Subcutaneous abdominal adipose tissue (tissue), 5 donors: Measurements from ENCODE around the gene GNA15.
"Not testable (repeated sequence)": the region's sequence is repeated elsewhere in the genome, so short reads cannot be mapped to it uniquely, and the experiment has no call there.

Experiments
- H3K27ac ChIP-seq: one replicate; pipeline ENCODE4 v1.7.0; 2013; ENCODE audit warnings: low read depth, mild to moderate bottlenecking, inconsistent platforms, low read length, moderate library complexity
- H3K27me3 ChIP-seq, 5 donors: one replicate each; pipeline ENCODE4 v1.7.0; 2013; ENCODE audit warnings: low read length in 5 of 5, inconsistent platforms in 1 of 5; ENCODE audit not compliant: control insufficient read depth in 5 of 5, insufficient read depth in 4 of 5
- H3K36me3 ChIP-seq, 5 donors: one replicate each; pipeline ENCODE4 v1.7.0; 2013; ENCODE audit warnings: low read length in 5 of 5; ENCODE audit not compliant: control insufficient read depth in 5 of 5, insufficient read depth in 5 of 5
- H3K4me1 ChIP-seq, 5 donors: one replicate each; pipeline ENCODE4 v1.7.0; 2013; ENCODE audit warnings: low read length in 5 of 5, mild to moderate bottlenecking in 3 of 5, moderate library complexity in 1 of 5; ENCODE audit not compliant: control insufficient read depth in 5 of 5, insufficient read depth in 5 of 5
- H3K4me3 ChIP-seq, 5 donors: one replicate each; pipeline ENCODE4 v1.7.0; 2013; ENCODE audit warnings: low read length in 5 of 5, low read depth in 1 of 5
- H3K9ac ChIP-seq, 5 donors: one replicate each; pipeline ENCODE4 v1.7.0; 2013; ENCODE audit warnings: low read length in 5 of 5, mild to moderate bottlenecking in 4 of 5, moderate library complexity in 3 of 5
- H3K9me3 ChIP-seq, 5 donors: one replicate each; pipeline ENCODE4 v1.7.0; 2013; ENCODE audit warnings: low read length in 5 of 5; ENCODE audit not compliant: control insufficient read depth in 5 of 5
- donor health status: healthy.
- donor health status: healthy.
- donor health status: healthy.
- donor health status: healthy.
- donor health status: healthy.

The GNA15 gene

DNA sequence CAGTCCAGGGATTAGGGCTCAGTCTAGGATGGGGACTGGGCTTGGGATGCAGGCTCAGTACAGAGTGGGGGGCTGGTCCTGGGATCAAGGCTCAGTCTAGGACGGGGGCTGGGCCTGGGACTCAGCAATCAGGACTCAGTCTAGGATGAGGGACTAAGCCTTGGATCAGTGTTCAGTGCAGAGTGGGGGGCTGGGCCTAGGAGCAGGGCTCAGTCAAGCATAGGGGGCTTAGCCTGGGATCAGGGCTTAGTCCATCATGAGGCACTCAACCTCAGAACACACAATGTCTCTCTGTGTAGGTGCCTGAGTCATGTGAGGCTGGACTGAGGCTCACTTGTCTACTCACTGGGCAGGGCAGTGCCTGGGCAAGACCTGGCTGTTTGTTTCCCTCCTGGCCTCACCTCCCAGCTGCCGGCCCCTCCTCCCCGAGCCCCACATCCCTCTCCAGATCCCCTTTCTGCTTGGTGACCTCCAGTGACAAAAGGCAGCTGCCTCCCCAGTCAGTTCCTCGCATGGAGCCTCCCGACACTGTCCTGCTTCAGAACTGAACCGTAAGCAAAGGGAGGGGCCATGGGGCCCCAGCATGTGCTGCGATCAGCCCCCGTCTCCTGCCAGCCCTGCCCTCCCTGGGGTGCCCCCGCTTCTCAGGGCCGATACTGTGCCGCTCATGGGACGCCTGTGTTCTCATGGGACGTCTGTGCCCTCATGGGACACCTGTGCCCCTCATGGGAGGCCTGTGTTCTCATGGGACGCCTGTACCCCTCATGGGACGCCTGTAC lies 36.2 kb downstream of the GNA15 start:
- peaks cover 0 to 14% (median under 1%) of the 10 kb centered on the region in 5 donors for H3K4me1 ChIP-seq
- no peaks in the 10 kb centered on the region for H3K9me3 ChIP-seq
- H3K36me3 ChIP-seq, result no peaks in the 10 kb centered on the region
- peaks cover 0 to 5% (median 2%) of the 10 kb centered on the region in 5 donors for H3K27me3 ChIP-seq
- H3K27ac ChIP-seq, result no peak overlapping the region
- H3K9ac ChIP-seq, result no peak overlapping the region
- no peak overlapping the region for H3K4me3 ChIP-seq

DNA sequence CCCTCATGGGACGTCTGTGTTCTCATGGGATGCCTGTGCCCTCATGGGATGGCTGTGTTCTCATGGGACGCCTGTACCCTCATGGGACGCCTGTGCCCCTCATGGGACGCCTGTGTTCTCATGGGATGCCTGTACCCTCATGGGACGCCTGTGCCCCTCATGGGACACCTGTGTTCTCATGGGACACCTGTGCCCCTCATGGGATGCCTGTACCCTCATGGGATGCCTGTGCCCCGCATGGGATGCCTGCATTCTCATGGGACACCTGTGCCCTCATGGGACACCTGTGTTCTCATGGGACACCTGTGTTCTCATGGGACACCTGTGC lies 36.8 kb downstream of the GNA15 start:
- not testable (repeated sequence) for H3K27me3 ChIP-seq, H3K27ac ChIP-seq, H3K9me3 ChIP-seq, H3K9ac ChIP-seq, H3K4me3 ChIP-seq, H3K36me3 ChIP-seq
- peaks cover 0 to 19% (median 5%) of the 10 kb centered on the region in 5 donors for H3K4me1 ChIP-seq

DNA sequence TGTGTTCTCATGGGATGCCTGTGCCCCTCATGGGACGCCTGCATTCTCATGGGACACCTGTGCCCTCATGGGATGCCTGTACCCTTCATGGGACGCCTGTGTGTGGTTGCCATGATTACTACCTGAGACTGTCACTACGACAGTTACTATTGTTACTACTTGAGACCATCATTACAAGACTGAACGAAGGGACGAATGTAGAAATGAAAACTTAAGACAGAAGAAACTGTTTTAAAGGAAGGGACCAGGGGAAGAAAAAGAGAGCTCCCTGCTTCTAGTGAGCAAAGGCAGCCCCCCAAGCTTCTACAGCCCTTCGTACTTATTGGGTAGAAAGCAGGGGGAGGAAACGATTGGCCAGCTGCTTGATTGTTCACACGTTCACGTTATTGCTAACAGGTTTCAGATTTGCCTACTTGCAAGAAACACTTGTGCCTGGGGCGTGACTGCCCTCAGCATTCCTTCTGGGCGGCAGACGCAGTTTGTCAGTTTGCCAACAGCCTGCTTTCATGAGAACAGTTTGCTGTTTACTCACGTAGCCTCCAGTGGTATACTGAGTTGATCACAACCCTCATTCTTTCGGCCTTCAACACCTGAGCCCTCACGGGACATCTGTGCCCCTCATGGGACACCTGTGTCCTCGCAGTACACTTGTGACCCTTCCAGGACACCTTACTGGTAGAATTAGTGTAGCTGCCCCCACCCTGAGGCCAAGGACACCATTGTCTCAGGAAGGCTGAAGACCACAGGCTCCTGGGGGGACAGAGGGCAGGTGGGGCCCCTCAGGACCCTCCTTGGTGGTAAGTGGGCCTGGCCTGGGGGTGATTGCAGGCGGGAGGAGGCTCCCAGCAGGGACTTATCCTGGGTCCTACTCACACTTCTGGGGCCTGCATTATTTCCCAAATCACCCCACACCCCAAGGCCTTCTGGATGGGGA lies 40.2 kb downstream of the GNA15 start:
- H3K4me1 ChIP-seq, result peaks cover 0 to 45% (median 24%) of the 10 kb centered on the region in 5 donors
- H3K9me3 ChIP-seq, result no peaks in the 10 kb centered on the region
- H3K36me3 ChIP-seq, result no peaks in the 10 kb centered on the region
- H3K27ac ChIP-seq, result no peak overlapping the region
- H3K4me3 ChIP-seq, result no peak overlapping the region
- H3K9ac ChIP-seq, result peak overlapping the region in 2 of 5 donors; percentile 12 to 51
- peaks cover 0 to 7% (median 3%) of the 10 kb centered on the region in 5 donors for H3K27me3 ChIP-seq

DNA sequence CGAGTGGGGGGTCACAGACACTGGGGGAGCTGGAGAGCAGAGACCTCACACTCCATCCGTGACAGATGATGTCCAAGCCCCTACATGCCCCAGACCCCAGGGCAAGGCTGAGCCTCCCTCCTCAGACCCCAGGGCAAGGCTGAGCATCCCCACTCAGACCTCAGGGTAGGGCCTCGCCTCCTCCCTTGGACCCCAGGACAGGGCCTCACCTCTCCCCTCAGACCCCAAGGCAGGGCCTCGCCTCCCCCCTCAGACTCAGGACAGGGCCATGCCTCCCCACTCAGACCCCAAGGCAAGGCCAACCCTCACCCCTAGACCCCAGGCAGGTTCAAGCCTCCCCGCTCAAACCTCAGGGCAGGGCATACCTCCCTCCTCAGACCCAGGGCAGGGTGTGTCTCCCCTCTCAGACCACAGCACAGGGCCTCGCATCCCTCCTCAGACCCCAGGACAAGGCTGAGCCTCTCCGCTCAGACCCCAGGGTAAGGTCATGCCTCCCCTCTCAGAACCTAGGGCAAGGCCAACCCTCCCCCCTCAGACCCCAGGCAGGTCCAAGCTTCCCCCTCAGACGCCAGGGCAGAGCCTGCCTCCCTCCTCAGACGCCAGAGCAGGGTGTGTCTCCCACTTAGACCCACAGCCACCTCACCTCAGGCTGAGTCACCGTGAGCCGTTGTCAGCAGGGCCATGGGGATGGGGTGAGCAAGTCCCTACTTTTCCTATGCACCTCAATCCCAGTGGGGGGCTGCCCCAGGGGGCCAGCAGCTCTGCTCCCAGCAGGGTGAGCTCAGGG lies 41.1 kb downstream of the GNA15 start:
- peak overlapping the region in 2 of 5 donors; percentile 12 to 51 for H3K9ac ChIP-seq
- H3K4me3 ChIP-seq, result no peak overlapping the region
- H3K36me3 ChIP-seq, result no peaks in the 10 kb centered on the region
- H3K27ac ChIP-seq, result no peak overlapping the region
- H3K4me1 ChIP-seq, result peaks cover 0 to 45% (median 24%) of the 10 kb centered on the region in 5 donors
- H3K27me3 ChIP-seq, result peaks cover 0 to 6% (median 3%) of the 10 kb centered on the region in 5 donors
- H3K9me3 ChIP-seq, result no peaks in the 10 kb centered on the region

DNA sequence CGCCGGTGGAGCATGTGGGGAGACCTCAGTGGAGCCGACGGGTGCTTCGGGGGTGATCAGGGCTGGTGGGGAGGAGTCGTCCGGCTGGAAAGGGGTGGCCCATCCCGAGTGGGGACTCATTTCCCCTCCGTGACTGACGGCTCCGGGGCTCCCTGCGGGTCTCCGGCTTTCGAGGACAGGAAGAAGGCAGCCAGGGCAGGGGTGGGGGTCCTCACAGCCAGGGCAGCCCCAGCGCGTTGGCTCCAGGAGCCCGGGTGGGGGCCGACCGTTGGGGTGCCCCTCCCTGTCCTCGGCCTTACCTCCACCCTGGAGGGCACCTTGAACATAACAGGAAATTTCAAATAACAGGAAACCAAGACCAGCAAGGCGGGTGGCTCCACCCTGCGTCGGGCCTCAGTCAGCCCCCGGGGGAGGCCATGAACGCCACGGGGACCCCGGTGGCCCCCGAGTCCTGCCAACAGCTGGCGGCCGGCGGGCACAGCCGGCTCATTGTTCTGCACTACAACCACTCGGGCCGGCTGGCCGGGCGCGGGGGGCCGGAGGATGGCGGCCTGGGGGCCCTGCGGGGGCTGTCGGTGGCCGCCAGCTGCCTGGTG lies 42.6 kb downstream of the GNA15 start, which contains the start of gene S1PR4:
TSS of gene S1PR4 (plus strand) at position 393 of the 596 bp plus-strand sequence. CDS start at position 417, 24 bp downstream.
- peak within 1 kb of the TSS in 3 of 5 donors; percentile 9 to 49 (median 45) for H3K4me3 ChIP-seq
- H3K27ac ChIP-seq, result no peak within 1 kb of the TSS
- no peaks in the 10 kb centered on the region for H3K9me3 ChIP-seq
- peak within 1 kb of the TSS in 3 of 5 donors; percentile 35 to 58 (median 41) for H3K9ac ChIP-seq
- H3K4me1 ChIP-seq, result peaks cover 0 to 45% (median 24%) of the 10 kb centered on the region in 5 donors
- H3K36me3 ChIP-seq, result no peaks in the 10 kb centered on the region
- H3K27me3 ChIP-seq, result peaks cover 0 to 6% (median 2%) of the 10 kb centered on the region in 5 donors

DNA sequence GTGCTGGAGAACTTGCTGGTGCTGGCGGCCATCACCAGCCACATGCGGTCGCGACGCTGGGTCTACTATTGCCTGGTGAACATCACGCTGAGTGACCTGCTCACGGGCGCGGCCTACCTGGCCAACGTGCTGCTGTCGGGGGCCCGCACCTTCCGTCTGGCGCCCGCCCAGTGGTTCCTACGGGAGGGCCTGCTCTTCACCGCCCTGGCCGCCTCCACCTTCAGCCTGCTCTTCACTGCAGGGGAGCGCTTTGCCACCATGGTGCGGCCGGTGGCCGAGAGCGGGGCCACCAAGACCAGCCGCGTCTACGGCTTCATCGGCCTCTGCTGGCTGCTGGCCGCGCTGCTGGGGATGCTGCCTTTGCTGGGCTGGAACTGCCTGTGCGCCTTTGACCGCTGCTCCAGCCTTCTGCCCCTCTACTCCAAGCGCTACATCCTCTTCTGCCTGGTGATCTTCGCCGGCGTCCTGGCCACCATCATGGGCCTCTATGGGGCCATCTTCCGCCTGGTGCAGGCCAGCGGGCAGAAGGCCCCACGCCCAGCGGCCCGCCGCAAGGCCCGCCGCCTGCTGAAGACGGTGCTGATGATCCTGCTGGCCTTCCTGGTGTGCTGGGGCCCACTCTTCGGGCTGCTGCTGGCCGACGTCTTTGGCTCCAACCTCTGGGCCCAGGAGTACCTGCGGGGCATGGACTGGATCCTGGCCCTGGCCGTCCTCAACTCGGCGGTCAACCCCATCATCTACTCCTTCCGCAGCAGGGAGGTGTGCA lies 43.3 kb downstream of the GNA15 start:
- Histone ChIP-seq H3K4me3 (peak overlapping the region in 3 of 5 donors; percentile 9 to 49 (median 45)), H3K9ac (peak overlapping the region in 3 of 5 donors; percentile 23 to 58 (median 41)), H3K27ac (no peak overlapping the region), H3K4me1 (peaks cover 0 to 45% (median 24%) of the 10 kb centered on the region in 5 donors), H3K9me3 (no peaks in the 10 kb centered on the region), H3K27me3 (peaks cover 0 to 6% (median 2%) of the 10 kb centered on the region in 5 donors), H3K36me3 (no peaks in the 10 kb centered on the region)

GRCh38 chr19:3179739-3180293 lies 44.0 kb downstream of the GNA15 start:
- H3K27me3 ChIP-seq, result peaks cover 0 to 6% (median 2%) of the 10 kb centered on the region in 5 donors
- H3K4me3 ChIP-seq, result peak overlapping the region in 3 of 5 donors; percentile 19 to 49 (median 45)
- no peaks in the 10 kb centered on the region for H3K9me3 ChIP-seq
- peak overlapping the region in 1 of 5 donors; percentile 23 for H3K9ac ChIP-seq
- H3K4me1 ChIP-seq, result peaks cover 0 to 48% (median 27%) of the 10 kb centered on the region in 5 donors
- no peaks in the 10 kb centered on the region for H3K36me3 ChIP-seq
- no peak overlapping the region for H3K27ac ChIP-seq

GRCh38 chr19:3183721-3184641 lies 48.1 kb downstream of the GNA15 start:
- Histone ChIP-seq H3K9me3 (no peaks in the 10 kb centered on the region), H3K4me3 (no peak overlapping the region), H3K4me1 (peaks cover 9 to 56% (median 39%) of the 10 kb centered on the region in 5 donors), H3K36me3 (peaks cover 0 to 1% (median 0%) of the 10 kb centered on the region in 5 donors), H3K27ac (no peak overlapping the region), H3K9ac (no peak overlapping the region), H3K27me3 (no peaks in the 10 kb centered on the region)
